ENCODE data around the gene FCF1. TPM values are rescaled to one million over a fixed set of nuclear protein-coding genes. Genes with fewer than 3 reads are reported as not detected.

The FCF1 gene
- polyA plus RNA-seq, 2 of the 4 experiments (the other 2 are of a cell fraction): 80.1 to 97.2 TPM

- Histone ChIP-seq H3K9me3 (no peaks in the 10 kb centered on the region), H3K4me2 (no peak overlapping the region), H3K4me1 (peaks cover 8% of the 10 kb centered on the region; the same call in 1 of the 3 replicates), H3K4me3 (no peak overlapping the region), H3K27ac (no peak overlapping the region)
- FAIRE-seq: peak; percentile 43
- POLR2A ChIA-PET: no interaction called here
- 80% methylated on average over 8 of the region's 8 CpGs for WGBS (ENCODE audit: missing lambda C conversion rate)
- TF ChIP-seq FOSL2 (IDR thresholded peaks at IDR 0.05) (no peak), FOSL2 (CRISPR knock-in tag; IDR thresholded peaks at IDR 0.05) (peak; percentile 62), CEBPB (IDR thresholded peaks at IDR 0.05) (peak in 1 of 2 experiments; percentile 23; a peak in 1 of 4 replicates), MAFK (IDR thresholded peaks at IDR 0.05; ENCODE audit: partially characterized antibody) (no peak), ESRRA (IDR thresholded peaks at IDR 0.05; ENCODE audit: borderline replicate concordance, low read length) (no peak)
- ATAC-seq: no peak
- CTCF ChIA-PET: interaction anchor here (0.6 to 1.5 kb wide), 2 partner anchors 13 to 130 kb away, joined by 3 to 4 read pairs; no protein-coding TSS in a partner anchor
- peak in 1 of 2 experiments; percentile 16 for DNase-seq (ENCODE audit: low read depth in 1 of 2, low spot score in 1 of 2)
Observed at GRCh38 chr14:74739293-74740030, 26.5 kb downstream of the FCF1 start.

GRCh38 chr14:74747237-74747636, 34.3 kb downstream of the FCF1 start:
- no peak overlapping the region for H3K4me3 ChIP-seq
- POLR2A ChIA-PET: no interaction called here
- WGBS (ENCODE audit: missing lambda C conversion rate): 83% methylated on average over 2 of the region's 2 CpGs
- FAIRE-seq: peak; percentile 88
- no peaks in the 10 kb centered on the region for H3K4me1 ChIP-seq
- 0 out of 3 replicates have a peak, but pooled peaks cover 3% of the 10 kb centered on the region for H3K9me3 ChIP-seq
- no peak for ATAC-seq
- no peak for TF ChIP-seq JUN (IDR thresholded peaks at IDR 0.05)
- no peak for TF ChIP-seq NPAS2 (CRISPR knock-in tag; IDR thresholded peaks at IDR 0.05; ENCODE audit: borderline replicate concordance)
- no peak for TF ChIP-seq RFX5 (IDR thresholded peaks at IDR 0.05)
- TF ChIP-seq NFE2L2 (conservative IDR thresholded peaks at IDR 0.05; ENCODE audit: low read length): no peak
- no peak for TF ChIP-seq HDAC2 (IDR thresholded peaks at IDR 0.05)
- TF ChIP-seq CEBPB (IDR thresholded peaks at IDR 0.05): no peak
- TF ChIP-seq MYC (IDR thresholded peaks at IDR 0.05; ENCODE audit: borderline replicate concordance, low read length): no peak
- TF ChIP-seq ZNF302 (CRISPR knock-in tag; IDR thresholded peaks at IDR 0.05): no peak
- no peak for TF ChIP-seq CTCF (IDR thresholded peaks at IDR 0.05)
- TF ChIP-seq RARB (CRISPR knock-in tag; IDR thresholded peaks at IDR 0.05): no peak
- TF ChIP-seq HES2 (IDR thresholded peaks at IDR 0.05): no peak
- TF ChIP-seq KDM5A (IDR thresholded peaks at IDR 0.05): no peak
- TF ChIP-seq JUNB (IDR thresholded peaks at IDR 0.05): no peak
- H3K27ac ChIP-seq: no peak overlapping the region
- H3K4me2 ChIP-seq: no peak overlapping the region
- no peak for DNase-seq (ENCODE audit: low read depth in 1 of 2, low spot score in 1 of 2)
- CTCF ChIA-PET: interaction anchor here (0.6 kb wide), 1 partner anchor 25 kb away, joined by 3 read pairs; no protein-coding TSS in a partner anchor

- DNase-seq (ENCODE audit: low read depth in 1 of 2, low spot score in 1 of 2) (no peak), FAIRE-seq (no peak), ATAC-seq (no peak)
- TF ChIP-seq JUN (IDR thresholded peaks at IDR 0.05): no peak
- TF ChIP-seq RCOR1 (IDR thresholded peaks at IDR 0.05; ENCODE audit: low read depth, low read length): no peak
- Histone ChIP-seq H3K4me3 (no peak overlapping the region), H3K9me3 (peaks cover 15% of the 10 kb centered on the region; the same call in 2 of the 3 replicates), H3K4me1 (no peaks in the 10 kb centered on the region), H3K27ac (no peak overlapping the region), H3K4me2 (no peak overlapping the region)
- ChIA-PET POLR2A (no interaction called here), CTCF (interaction anchor here (1.0 to 2.0 kb wide), 3 partner anchors 9 to 142 kb away, joined by 3 to 9 read pairs (median 5); partner anchors contain the start of genes LTBP2 and YLPM1)
- WGBS (ENCODE audit: missing lambda C conversion rate): 22% methylated on average over 2 of the region's 2 CpGs
Observed at GRCh38 chr14:74754157-74754556, 41.2 kb downstream of the FCF1 start.

GRCh38 chr14:74754899-74755298, 42.0 kb downstream of the FCF1 start:
- no peaks in the 10 kb centered on the region for H3K4me1 ChIP-seq
- POLR2A ChIA-PET: no interaction called here
- H3K9me3 ChIP-seq: peaks cover 15% of the 10 kb centered on the region; the same call in 2 of the 3 replicates
- whole genome bisulfite sequencing (ENCODE audit: missing lambda C conversion rate): 58% methylated on average over 7 of the region's 7 CpGs
- no peak for FAIRE-seq
- CTCF ChIA-PET: interaction anchor here (1.6 kb wide), 1 partner anchor 30 kb away, joined by 3 read pairs; no protein-coding TSS in a partner anchor
- H3K4me3 ChIP-seq: no peak overlapping the region
- no peak for DNase-seq (ENCODE audit: low read depth in 1 of 2, low spot score in 1 of 2)
- no peak overlapping the region for H3K27ac ChIP-seq
- H3K4me2 ChIP-seq: no peak overlapping the region
- ATAC-seq: no peak
- TF ChIP-seq REST (IDR thresholded peaks at IDR 0.05) (no peak), PBX3 (IDR thresholded peaks at IDR 0.05) (no peak), CEBPB (IDR thresholded peaks at IDR 0.05) (no peak), PHF8 (IDR thresholded peaks at IDR 0.05; ENCODE audit: borderline replicate concordance, low read depth) (no peak), GATA3 (IDR thresholded peaks at IDR 0.05; ENCODE audit: borderline replicate concordance) (no peak), HEYL (CRISPR knock-in tag; IDR thresholded peaks at IDR 0.05) (no peak), HOXA7 (CRISPR knock-in tag; IDR thresholded peaks at IDR 0.05) (no peak), TP53 (CRISPR knock-in tag; IDR thresholded peaks at IDR 0.05) (no peak)
